GM21360 (cell line): ENCODE measurements around the gene TNFSF4.

Experiments
- ATAC-seq: cut with Tn5 transposase; IDR thresholded peaks from one replicate; pipeline ENCODE4 v1.9.1; 2021; ENCODE audit warnings: mild to moderate bottlenecking, moderate library complexity; ENCODE audit not compliant: unreplicated experiment

The TNFSF4 gene

DNA sequence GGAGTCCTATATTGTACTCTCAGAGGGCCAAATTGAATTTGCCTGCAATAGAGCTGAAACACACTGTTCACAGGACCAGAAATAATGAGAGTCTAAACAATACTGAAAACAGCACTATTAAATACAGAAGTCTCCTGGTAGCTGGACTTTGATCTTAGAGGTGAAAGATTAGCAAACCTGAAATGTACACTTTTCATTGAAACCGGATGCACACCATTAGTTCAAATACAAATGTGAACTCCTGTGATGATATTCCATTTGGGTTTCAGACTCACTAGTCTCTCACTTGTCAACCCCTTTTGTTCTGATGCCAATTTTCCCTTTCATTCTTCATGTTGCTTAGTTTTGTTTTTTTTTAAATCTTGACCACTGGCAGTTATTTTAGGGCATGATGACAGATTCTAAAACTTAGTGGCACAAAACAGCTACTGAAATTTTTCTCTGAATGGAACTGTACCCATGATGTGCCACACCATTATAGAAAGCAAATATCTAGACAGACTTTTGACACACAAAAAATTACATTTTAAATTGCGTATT, 5.9 kb upstream of the TNFSF4 start:
- peak; percentile 79 for ATAC-seq

DNA sequence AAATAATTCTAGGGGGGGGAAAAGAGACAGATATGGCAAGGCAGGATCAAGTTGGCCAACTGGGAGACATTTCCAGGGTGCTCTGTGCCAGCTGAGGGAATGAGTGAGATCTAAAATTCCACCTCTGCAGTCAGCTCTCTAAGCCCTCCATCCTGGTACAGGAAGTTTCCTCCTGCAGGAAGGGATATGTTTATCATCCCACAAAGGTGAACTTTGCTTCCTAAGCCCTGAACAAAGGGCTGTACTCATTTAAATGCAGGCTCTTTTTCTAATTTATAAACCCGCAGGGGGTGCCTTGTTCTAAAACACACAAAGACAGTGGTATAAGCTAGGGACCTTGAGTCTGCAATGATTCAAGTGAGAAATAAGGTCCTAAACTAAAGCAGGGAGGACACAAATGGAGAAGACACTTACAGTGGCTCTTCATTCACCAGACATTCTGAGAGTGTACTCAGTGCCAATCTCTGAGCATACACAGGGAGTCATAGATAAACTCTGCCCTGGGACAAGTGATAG, 3.6 kb upstream of the TNFSF4 start:
- no peak for ATAC-seq

DNA sequence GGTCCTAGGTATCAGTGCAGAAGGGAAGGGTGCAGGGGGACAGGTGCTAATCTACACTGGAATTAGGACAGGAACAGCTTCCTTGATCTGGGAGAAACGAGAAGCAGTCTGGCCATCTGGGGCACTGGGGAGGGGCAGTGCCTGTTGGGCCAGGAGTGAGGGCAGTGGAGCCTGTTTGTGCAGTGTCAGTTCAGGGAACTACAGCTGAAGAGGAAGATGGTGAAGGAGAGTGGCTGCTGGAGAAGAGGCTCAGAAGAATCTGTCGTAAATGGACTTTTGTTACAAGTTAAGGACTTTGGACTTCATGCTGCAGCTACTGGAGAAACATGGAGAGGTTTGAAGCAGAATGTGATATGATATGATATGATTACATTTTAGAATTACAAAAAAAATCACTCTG, 3.2 kb upstream of the TNFSF4 start:
- no peak for ATAC-seq

DNA sequence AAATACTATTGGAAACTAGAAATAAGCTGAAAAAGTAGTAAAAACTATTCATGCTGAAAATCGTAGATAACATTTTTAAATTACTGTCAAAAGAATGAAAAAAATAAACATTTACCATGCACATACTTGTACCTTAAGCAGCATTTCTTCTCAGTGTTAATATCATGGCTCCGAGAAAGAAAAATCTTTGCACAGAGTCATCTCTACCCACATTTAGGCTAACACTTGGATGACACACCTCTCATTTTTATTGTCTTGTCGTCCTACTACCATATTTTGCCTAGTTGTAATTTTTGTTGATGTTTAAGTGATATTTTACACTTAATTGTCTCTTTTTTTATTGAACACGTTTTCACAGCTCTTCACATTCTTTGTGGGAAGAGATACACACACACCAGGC, 1.7 kb upstream of the TNFSF4 start:
- ATAC-seq: no peak

DNA sequence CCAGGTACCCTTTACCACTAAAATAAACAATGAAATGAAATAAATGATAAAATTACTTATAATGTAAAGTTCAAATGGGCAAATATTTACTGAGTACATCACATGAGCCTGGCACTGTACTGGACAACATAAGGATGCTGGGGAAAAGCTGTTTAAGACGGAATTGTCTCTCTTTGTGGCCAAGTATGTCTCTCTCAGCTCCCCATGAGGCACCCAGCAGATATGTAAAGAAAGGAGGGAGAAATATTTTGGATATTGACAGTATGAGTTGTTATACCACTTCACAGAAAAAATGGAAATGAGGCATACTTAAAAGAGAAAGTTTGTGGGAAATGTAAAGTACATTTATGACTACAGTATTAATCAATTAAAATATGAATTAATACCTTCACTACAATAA, 1.0 kb upstream of the TNFSF4 start:
- ATAC-seq: no peak

DNA sequence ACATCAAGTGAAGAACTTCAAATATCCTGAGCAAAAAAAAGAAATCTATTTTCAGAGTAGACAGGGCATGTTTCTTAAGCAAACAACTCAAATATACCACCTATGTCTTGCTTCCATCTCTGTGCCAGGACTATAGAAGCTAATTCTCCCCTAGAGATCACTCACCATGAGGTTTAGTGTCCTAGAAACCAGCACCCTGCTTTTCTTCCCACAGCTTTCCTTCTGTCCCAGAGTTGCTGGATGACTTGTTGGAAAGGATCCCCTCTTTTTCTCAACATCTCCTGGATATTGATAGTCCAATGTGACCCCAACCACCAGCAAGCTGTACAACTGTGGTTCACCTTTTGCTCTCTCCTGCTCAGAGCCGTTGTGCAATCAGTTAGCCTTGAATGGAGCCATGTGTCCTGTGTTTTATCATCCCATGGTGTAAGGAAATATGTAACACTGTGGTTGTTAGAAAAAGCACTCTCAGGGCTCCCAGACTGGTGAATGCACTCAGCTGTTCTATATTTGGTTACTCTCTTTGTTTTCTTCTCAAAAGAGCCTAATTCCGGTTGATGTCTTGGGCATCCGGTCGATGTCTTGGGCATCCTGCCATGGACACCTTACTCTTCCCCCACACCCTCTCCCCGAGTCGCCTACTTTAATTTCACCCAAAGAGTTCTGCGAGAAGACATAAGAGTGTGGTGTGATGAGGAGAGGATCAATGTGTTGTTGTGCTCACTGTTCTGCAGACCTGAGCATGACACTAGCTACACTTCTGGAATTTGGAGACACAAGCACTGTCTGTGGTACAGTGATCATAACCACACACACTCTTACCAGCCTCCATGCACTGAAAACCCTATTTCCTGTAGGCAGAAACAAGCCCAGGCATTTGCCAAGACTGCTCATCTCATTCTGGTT, 1.7 kb downstream of the TNFSF4 start:
- ATAC-seq: no peak

DNA sequence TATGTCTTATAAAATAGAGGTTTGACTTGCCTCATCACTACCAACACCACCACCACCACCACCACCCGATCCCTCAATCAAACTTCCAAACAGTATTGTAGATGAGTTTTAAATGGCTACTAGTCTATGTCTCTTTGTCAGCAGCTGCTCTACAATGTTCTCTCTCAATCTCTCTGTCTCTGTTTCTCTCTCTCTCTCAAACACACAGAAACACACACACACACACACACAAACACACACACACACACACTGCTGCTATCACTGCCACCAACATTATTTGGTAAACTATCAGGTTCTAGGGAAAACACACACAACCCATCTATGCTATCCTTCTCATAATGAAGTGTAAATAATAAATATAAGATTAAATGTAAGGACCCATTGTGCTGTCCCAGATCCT, 2.4 kb downstream of the TNFSF4 start:
- no peak for ATAC-seq

DNA sequence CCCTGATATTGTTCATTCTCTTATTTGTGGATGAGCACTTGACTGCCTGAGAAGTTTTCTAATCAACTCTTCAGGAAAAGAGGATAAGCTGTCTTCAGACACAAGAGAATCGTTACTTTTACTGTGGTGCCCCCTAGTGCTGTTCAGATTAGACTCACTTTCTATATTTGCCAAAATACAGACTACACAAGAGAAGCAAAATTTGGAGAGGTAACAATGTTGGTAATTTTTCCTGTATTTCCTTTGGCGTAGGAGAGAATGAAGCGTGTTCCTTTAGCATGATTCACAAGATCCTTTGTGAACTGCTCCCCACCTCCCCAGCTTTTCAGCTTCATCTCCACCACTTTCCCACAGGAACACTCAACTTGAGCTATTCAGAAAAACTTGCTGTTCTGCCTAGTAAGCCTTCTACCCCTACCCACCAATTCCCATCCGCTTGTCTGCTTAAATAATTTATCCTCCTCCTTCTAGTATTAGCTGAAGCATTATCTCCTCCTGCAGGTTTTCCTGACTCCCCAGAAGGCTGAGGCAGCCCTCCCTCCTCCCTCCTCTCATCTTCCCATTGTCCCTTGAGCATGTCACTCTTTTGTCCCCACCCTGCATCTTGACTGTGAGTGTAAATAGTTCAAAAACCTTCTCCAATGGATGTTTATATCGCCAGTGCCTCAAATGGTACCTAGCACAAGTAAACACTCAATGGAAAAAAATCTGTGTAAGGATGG, 4.5 kb downstream of the TNFSF4 start:
- no peak for ATAC-seq

DNA sequence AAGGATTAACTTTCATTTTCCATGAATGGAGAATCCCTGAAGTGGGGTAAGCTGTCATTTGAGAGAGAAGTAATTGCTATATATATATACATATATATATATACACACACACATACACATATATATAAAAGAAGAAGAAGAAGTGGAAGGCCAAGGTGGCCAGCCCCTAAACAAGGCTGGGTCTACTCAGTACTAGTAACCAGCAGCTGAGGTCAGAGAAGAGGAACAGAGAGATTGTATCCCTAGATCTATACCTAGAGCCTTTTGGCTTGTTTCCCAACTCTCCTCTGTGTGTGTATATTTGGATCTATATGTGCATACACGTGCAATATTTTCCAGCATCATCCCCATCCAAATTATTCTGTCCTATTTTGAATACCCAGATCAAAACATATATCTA, 5.2 kb downstream of the TNFSF4 start:
- no peak for ATAC-seq

DNA sequence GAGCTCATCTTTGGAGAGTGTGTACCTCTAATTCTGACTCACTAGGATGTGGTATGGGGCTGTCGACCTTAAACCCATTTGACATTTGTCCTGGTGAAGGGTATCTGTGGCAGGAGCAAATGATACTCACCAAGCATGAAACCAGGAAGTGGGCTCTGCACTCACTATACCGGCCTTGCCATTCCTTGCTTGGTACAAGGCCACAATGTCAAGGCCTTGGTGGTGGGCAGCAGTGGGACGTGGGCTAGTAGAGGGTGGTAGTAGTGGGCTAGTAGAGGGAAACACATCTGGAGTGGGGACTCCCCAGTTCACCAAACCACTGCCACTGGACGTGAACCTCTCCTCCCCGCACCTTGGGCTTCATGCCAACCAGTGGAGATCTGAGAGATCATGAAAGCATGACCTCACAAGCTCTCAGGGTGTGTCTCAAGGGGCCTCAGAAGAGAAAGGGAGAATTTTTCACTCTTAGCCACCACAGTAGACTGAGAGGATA, 11.5 kb downstream of the TNFSF4 start:
- ATAC-seq: peak; percentile 90

DNA sequence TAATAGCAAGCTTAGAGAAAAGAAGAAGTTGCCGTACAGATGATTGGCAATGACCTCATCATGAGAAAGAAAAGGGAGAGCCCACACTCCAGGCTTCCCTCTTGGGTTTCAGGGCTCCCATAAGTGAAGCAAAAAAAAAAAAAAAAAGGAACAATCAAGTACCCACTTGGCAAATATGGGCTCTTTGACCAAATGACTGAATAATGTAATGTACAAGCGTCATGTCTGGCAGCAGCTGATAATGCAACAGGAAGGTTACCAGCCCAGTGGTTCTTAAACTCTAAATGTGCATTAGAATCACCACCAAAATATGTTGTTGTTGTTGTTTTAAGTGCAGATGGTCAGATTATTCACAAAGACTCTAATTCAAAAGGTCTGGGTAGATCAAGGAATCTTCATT, 13.5 kb downstream of the TNFSF4 start:
- no peak for ATAC-seq

DNA sequence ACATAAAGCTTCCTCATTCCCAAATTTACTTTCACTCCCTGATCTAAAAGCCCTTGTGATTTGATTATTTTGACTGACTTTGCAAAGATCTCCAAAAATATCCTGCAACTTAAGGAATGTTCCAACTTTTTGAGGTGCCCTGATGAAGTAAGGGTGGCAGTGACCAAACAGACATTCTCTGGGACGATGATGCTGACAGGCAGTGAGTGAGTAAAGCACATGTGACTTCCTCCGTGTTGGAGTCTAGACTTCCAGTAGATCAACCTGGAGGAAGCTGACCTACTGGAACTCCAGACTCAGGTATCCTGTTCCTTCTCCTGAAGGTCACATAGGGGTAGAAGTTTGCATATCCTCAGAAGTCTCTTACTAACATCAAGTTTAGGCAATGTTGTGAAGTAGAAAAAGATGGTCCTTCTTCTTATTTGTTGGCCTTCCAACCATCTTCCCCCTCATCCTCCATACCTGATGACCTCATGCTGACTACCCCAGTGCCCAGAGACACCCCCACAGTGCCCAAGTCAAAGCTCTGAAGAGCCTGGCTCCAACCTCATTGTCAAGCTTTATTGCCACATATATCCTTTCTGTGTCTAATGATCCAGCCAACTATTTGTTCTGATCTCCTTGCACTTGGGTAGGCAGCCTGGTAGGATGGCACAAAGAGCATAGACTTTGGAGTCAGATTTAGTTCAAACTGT, 16.0 kb downstream of the TNFSF4 start:
- ATAC-seq: no peak

DNA sequence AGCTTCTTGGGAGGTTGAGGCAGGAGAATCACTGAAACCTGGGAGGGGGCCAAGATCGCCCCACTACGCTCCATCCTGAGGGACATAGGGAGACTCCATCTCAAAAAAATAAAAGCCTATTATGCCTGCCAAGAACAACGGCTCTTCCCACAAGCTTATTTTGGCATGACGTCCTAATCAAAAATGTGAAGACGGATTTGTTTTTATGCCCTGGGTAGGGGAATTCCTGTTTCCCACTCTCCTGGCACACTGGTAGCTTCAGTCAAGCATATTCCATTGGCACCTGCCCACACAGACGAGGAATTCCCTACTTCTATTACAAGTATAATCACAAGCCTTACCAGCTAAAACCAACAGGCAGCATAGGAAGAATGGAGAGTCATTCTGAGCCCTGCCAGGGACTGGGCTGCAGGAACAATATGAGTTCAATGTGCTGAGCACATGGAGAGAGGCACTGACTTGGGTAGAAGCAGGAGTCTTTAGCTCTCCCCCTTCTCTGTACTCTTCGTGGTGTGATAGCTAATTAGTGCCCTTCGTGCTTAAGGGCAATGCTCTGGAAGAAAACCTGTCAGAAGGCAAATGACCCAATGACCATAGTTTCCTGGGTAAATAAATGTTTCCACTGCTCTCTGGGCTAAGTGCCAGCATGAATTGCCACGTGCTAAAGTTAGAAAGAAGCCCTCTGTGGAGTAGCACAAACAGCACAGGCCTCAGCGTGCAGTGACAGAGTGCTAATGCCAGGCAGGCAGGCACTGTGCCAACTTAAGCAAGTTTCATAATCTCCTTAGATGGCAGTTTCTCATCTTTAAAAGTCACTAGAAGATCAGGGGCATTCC, 16.8 kb downstream of the TNFSF4 start:
- ATAC-seq: no peak

DNA sequence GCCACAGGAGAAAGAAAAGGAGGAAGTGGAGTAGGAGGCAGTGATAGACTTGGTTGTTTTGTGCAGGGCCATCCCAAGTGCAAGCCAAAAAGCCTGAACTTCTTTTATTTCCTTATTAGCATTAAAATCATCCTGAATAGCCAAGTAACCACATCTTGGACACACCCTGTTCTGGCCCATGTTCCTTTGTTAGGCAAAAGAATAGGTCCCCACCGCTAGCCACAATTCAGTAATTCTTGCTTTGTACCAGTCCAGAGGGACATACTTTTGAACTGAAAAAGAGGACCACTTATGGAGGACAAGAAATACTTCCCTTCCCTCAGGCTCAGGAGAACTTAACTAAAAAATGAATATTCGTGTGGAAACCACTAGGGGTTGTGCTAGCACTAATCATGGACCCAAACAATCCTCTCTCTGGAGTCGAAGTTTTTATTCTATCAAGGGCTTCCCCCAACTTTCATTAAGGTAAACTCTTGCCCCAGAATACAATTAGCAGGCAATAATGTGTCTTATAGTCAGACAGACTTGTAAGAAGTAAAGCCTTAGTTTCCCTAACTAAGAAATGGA, 19.4 kb downstream of the TNFSF4 start:
- no peak for ATAC-seq

DNA sequence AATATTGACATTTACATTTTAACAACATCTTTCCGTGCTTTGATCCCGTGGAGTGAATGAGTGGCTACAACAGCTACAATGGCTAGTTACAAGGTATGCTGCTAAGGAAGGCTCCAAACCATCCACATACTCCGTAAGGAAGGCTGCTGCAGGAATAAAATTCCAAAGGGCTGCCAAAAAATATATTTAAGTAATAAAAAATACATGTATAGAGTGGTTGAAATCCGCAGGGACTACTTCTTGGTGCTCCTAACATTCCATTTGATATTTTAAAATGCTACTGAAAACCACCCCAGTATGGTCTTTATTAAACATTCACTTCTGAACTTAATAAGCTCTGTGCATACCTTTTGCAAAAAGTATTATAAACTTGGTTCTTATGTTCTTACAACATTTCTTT, 25.3 kb downstream of the TNFSF4 start:
- no peak for ATAC-seq

DNA sequence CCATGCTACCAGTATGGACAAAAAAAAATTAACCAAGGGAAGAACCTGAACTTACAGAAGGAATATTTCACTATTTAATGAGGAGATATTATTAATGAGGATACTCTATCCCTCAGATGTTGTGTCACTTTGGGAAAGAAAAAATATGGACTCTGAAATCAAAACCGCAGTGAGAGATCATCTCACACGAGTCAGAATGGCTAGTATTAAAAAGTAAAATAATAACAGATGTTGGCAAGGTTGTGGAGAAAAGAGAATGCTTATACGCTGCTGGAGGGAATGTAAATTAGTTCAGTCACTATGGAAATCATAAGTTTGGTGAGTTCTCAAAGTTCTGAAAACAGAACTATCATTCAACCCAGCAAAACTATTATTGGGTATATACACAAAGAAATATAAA, 30.9 kb downstream of the TNFSF4 start:
- no peak for ATAC-seq

DNA sequence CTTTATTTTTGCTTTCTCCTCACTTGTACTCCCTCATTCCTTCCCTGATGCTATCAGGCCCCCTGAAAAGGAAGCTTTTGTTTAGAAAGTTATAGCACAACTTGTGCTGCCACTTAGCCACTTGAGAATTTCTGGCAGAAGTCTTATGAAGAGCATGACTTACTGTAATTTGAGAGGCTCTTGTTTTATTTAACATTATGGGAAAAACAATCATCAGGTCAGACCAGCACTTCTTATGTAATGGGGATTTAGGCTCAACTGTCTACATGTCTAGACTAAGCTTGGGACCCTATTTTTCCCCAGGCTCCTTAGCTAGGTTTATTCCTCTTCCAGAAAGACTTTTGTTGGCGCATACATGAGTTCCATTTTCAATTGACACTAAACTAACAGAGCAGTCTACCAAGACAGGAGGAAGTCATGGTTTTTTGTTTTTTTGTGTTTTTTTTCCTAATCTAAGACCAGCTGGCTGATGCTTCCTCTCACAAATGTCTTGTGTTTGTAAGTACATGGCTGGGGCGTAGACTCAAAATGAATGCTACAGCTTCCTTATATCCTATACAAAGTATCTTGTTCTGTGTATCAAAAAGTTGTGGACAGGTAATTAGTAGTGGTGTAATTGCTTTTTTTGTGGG, 31.5 kb downstream of the TNFSF4 start:
- no peak for ATAC-seq

DNA sequence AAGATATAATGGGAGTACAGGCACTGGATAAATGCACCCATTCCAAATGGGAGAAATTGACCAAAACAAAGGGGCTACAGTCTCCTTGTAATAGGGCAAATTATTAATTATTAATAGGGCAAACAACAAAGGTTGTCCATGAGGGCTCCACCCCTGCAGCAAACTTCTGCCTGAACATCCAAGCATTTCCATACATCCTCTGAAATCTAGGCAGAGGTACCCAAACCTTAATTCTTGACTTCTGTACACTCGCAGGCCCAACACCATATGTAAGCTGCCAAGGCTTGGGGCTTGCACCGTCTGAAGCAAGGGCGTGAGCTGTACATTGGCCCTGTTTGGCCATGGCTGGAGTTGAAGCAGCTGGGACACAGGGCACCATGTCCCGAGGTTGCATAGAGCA, 33.7 kb downstream of the TNFSF4 start:
- no peak for ATAC-seq

DNA sequence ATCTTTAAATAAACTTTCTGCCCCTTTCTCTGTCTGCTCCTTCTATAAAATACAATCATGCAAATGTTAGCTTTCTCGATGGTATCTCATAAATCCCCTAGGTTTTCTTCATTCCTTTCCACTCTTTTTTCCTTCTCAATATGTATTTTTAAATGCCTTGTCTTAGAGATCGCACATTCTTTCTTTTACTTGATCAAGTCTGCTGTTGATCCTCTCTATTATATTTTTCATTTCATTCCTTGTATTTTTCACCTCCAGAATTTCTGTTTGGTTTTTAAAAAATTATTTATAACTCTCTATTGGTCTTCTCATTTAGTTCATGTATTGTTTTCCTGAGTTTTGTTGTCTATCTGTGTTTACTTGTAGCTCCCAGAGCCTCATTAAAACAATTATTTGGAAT, 36.0 kb downstream of the TNFSF4 start:
- no peak for ATAC-seq
